GM19324 (cell line): Measurements from ENCODE around the gene CAPZA2.

Experiments used
- ATAC-seq: cut with Tn5 transposase; IDR thresholded peaks from one replicate; pipeline ENCODE4 v1.9.1; 2021; ENCODE audit warnings: mild to moderate bottlenecking, moderate library complexity; ENCODE audit not compliant: unreplicated experiment, low FRiP score

CAPZA2 gene

DNA sequence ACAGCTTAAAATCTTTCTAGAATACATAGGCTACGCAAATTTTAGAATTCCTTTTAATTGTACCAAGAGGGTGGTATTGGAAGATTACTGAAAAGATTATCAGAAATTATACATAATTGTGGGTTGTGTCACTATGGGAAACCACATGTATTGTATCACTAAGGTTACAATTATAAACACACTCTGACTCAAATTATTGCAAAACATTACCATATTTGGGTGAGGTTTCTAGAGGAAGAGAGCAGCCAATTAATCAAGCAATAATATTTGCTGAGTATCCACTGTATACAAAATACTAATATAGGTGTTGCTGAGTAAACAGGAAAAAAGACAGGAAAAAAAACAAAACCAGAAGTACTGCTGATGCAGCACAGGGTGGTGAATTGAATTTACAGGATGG lies 3.1 kb upstream of the CAPZA2 start:
- no peak for ATAC-seq

DNA sequence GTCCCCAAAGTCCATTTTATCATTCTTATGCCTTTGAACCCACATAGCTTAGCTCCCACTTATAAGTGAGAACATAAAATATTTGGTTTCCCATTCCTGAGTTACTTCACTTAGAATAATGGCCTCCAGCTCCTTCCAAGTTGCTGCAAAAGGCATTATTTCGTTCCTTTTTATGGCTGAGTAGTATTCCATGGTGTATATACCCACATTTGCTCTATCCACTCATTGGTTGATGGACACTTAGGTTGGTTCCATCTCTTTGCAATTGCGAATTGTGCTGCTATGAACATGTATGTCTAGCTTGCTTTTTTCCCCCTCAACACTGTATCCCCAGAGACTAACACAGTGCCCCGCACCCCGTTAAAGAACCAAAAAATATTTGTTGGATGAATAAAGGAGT lies 670 bp upstream of the CAPZA2 start:
- ATAC-seq = no peak

DNA sequence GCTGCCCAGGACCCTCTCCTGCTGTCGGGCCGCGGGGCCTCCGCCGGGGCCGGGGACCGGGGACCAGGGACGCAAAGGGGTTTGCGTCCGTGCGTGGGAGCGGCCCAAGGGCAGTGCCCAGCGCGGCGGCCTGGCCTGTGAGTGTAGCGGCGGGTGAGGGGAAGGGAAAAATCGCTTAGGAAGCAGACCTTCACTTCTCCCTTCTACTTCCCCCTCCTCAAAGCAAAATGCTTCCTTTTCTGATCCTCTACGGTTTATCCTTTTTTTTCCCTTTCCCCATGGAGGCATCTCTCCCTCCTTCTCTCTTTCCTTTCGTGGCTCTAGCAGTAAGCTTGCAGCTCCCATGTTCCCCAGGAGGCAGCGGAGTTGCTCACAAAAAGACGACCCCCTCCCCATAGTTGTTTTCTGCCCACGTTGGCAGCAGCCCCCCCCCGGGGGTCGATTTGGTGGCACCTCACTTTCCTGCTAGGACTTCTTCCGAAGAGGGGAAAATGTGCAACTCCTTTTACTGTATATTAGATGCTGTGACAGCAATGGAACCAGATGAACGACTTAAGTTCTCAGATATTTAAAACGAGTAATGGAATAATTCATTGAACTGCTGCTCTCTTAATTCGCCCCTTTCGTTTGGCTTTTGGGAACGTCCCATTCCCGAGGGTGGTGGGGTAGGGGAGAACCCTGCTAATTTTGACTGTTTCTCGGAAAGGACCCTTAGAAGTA lies 724 bp downstream of the CAPZA2 start:
- ATAC-seq = no peak

DNA sequence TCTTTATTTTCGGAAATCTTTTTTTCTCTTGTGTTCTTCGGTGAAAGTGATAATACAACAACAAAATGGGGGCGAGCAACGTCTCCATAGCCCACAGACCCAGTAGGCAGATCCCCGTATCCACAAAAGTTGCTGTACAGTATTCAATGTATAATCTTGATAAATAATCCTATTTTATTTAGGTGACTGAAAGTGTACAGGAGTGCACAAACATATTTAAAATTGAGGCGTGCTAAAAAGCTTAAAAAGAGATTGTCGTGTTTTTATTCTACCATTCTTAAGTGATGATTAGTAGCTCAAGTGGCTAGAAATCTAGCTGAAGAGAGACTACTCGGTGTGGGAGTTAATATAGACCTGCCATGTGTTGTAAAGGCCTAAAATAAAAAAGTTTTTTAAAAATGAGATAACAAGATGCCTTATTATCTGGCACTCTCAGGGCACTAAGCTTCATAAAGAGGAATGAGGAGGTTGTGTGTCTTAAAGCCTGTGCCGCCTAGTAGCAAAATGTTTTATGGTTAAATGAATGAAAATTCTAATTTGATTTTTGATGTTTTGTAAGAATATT lies 1.6 kb downstream of the CAPZA2 start:
- ATAC-seq = no peak

DNA sequence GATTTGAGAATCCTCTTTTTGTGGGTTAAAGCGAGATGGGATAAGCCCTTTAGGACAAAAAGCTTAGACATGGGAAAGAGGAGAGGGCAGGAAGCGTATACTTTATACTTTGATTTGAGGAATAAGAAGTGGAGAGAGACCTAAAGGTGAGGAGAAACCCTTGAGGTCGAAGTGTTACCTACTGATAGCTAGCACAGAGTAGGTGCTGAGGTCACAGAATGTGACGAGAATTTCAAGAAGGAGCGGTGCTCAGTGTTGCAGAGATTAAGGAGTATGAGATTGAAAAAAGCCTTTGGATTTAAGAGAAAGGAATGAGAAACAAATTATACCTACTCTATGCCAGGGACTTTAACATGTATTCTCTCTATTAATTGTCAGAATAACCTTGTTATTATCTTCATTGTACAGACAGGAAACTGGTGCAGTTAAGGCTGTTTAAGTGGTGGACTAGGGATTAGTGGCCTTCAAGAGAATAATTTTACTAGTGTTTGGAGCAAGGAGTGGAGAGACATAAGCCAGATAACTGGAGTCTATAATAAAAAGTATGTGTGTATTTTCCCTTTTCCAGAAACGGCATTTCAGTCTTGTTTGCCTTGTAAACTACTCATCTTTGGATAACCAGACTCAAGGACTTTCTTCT lies 8.8 kb downstream of the CAPZA2 start:
- ATAC-seq = no peak

DNA sequence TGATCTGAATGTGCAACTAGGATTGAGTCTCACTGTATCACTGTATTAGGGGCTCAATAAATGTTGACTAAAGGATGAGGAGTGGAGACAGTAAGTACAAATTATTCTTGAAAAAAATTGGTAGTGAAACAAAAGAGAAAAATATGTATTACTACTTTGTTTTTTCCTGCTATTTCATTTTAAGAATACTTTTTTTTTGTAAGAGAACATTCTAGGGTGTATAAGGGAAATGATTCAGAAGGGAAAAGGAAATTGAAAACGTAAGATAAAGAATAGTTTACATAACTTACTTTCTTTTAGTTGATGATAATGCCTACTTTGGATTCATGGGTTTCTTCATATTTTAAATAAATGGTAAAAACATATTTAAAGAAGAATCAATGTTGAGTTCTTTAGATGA lies 9.6 kb downstream of the CAPZA2 start:
- no peak for ATAC-seq

DNA sequence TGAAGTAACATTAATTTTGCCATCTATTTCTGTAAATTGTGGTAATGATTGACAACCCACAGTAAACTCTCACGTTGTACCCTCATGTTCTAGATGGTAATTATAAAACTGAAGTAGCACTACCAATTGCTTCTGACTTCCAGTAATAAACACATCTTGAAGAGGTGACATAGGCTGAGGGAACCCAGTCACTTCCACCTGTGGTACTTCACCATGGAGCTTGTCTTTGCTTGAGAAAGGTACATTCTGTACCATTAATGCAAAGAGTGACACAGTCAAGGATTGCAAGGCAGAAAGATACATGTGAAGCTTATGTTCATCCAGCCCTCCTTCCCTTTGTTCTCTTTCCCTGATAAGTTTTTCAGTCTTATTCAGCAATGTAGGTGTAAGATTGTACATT lies 11.2 kb downstream of the CAPZA2 start:
- ATAC-seq = no peak

DNA sequence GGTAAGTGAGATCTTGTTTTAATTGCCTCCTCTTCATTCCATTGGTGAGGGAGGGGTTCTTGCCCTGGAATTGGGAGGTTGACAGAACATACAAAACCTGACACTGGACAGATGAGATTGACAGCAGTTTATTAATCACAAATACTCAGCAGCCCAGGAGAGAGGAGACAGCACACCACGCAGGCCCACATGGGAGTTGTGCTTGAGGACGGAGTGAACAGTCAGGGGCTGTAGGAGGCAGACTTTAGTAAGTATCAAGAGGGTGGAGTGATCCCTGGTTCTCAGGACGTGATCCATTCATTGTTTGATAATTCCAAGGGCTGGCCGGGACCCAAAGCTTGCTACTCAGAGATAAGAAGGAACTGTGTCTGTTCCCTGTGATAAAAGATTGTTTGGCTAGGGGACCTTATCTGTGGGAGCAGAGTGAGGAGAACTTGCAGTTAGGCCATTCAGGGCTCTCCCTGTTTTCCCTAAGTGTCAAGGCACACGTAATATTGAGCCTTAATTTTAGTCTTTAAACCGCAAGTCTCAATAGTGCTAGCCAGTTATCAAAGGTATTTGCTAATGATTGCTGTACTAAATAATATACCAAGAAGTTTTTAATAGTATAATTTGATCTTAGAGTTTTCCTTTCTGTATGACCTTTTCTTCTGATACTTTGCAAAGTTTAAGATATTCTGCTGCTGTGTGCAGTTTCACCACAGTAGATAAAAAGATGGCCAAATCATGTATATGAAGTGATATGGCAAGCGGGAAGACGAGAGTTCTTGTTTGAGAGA lies 14.5 kb downstream of the CAPZA2 start:
- ATAC-seq = no peak

DNA sequence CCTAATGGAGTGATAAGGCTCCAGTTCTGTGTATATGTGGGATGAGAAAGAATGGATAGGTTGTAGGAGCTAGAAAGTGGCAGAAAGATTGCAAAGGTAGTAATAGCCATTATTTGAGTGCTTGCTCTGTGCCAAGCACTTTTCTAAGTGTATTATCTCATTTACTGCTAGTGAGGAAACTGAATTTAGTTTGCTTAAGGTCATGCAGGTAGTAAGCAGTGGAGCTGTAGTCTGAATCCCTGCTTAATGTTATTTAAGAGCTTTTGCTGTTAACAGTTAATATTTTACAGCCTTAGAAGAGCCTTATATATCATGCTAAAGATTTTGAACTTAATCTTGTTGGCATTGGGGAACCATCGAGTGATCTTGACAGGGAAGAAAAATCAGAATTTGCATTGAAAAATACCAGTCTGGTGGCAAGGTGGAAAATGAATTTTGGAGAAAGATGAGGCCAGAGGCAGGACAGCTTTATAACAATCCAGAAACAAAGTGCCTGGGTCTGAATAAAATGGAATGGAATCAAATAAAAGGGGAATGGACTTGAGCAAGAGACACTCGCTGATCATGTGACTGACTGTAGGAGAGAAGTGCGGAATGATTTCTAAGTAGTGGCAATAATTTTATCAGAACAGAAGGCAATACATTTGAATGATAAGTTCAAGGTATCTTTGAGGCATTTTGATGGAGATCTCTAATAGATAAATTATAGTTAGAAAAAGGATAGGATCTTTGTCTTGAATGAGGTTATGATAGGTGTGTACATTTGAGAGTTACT lies 15.2 kb downstream of the CAPZA2 start:
- no peak for ATAC-seq

DNA sequence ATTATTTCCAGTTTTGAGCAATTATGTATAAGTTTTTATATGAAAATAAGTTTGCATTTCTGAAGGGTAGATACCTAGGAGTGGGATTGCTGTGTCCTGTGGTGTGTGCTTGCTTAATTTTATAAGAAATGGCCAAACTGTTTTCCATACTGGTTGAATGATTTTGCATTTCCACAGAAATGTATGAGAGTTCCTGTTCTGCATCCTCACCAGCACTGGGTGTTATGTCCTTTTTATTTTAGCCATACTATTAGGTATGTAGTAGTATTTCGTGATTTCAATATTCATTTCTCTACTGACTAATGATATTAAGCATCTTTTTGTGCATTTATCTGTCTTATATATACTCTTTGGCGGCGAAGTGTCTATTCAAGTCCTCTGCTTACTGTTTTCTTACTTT lies 22.3 kb downstream of the CAPZA2 start:
- no peak for ATAC-seq

DNA sequence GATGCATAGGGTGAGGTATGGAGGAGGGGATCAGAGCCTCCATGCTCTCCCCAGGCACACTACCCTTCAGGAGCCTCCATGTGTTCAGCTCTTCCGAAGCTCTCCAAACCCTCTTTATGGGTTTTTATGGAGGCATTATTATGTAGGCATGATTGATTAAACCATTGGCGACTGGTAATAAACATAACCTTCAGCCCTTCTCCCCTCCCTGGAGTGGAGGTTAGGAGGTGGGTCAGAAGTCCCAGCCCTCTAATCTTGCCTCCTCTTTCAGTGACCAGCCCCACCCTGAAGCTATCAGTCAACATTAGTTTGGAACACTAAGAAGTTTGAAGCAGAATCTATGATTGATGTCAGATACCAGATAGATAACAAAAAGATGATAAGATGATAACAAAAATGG lies 23.3 kb downstream of the CAPZA2 start:
- ATAC-seq = no peak

DNA sequence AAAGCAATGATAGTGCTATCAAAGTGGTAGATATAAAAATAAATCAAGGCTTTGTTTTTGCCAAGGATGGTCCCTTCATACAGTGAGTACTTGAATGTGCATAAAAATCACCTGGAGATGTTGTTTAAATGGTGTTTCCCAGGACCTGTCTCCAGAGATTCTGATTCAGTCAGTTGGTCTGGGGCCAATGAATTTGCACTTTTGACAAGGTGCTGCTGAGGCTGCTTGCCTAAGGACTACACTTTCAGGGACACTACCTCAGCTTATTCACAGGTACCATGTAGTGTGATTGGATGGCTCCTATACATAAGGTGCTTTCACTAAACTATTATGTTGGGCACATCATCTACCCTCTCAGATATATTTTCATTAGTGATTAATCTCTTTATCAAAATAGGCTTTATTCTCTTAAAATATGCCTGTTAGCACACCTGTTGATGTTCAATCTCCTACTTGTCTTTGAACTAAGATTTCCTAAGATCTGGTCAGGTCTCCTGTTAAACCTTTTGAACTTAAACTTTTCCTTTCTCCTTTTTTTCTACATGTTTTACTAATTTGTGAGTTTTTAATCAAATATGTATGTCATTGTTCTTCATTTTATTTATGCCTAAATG lies 24.3 kb downstream of the CAPZA2 start:
- no peak for ATAC-seq

DNA sequence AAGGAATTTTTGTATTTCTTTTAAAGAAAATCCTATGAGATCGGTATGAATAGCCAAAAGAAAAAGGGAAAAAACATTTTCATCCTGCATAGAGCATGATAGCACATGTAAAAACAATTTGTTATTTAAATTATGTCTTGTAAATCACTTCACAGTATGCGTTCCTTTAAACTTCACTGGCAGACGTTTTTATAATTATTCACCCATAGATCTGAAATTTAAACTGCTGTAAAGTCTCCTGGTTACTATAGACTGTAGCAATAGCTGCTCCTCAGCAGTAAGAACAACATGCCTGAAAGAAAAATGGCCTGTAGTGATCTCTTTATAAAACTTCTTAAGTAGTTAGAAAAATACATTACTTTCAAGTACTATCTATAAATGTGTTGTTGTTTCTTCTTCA lies 26.5 kb downstream of the CAPZA2 start:
- ATAC-seq = no peak

DNA sequence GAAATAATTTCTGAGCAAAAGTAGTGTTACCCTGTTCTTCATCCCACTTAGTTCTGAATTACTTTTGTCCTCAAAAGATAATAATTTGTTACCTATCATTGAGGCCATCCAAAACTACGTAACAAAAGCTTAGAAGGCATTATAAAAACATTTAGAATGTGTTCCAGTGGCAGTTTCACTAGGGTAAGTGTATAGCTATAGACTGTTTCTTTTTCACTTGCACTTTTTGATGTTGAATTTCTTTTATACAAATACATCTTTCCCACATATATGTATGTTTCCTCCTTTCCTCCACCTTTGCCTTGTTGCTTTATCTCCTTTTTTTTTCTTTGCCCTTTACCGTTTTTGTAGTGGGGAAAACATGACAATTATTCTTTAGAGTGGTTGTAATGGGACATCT lies 33.5 kb downstream of the CAPZA2 start:
- no peak for ATAC-seq

DNA sequence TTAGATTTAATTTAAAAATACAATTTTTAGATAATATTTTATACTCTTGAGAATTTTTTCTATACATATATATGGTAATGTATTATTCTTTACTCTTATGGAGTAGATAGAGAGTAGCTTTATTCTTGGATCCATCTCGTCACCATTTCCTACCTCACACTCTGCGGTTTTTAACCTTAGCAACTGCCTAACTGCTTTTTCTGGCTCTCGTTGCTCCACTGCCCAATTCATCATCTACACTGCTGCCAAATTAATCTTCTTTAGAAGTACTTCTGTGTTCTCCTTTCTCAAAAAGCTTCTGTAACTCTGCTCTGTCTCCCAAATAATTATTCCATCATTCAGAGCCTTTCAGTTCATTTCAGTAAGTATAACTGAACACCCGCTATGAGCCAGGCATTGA lies 35.3 kb downstream of the CAPZA2 start:
- no peak for ATAC-seq

DNA sequence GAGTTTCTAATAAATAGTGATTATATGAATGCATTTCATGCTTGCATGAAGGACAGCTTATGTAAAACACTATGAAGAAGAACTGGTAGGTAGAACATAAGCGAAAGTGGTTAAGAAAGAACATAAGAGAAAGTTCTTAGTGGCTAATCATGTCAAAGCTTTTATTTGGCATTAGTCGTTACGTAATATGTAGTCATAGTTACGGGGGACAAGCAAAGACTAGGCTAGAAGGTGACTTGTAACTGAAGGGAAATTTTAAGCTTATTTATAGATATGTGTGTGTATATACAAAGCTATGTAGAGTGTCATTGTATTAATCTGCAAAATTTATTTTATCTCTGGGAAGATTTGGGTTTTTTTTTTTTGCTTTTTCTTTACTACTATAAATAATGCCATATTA lies 36.9 kb downstream of the CAPZA2 start:
- no peak for ATAC-seq

DNA sequence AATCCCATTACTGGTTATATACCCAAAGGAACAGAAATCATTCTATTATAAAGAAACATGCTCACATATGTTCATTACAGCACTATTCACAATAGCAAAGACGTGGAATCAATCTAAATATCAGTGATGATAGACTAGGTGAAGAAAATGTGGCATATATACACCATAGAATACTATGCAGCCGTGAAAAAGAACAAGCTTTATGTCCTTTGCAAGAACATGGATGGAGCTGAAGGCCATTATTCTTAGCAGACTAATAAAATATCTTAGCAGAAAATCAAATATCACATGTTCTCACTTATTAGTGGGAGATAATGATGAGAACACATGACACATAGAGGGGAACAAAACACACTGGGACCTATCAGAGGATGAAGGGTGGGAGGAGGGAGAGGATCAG lies 38.8 kb downstream of the CAPZA2 start:
- no peak for ATAC-seq

DNA sequence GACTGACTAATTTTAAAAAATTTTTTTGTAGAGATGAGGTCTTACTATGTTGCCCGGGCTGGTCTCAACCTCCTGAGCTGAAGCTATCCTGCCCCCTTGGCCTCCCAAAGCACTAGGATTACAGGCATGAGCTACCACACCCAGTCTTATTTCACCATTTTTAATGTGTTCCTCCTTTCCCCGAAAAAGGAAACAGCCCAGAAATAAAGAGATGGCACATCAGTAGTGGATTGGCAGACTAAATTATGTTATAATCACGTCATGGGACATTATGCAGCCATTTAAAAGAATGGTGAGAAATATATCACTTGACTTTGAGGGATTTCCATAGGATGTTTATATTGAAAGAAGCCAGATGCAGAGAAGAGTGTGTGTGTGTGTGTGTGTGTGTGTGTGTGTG lies 40.5 kb downstream of the CAPZA2 start:
- no peak for ATAC-seq

DNA sequence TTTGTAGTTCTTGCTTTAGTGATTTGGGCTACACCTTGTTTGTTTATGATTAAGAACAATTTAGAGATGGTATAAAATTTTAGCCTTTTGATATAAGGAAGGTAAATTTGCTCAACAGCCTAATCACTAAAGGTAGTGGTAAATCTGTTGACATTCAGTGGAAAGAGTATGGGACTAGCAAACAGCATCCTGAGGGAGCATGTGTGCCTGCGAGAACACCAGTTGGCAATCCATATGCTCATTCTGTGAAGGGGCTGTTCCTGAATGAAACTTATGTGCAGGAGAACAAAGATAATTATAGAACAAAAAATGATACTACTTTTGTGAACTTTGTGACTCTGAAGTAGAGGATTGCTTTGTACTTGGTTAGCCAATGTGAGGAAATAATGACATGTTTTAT lies 44.0 kb downstream of the CAPZA2 start:
- ATAC-seq = no peak

DNA sequence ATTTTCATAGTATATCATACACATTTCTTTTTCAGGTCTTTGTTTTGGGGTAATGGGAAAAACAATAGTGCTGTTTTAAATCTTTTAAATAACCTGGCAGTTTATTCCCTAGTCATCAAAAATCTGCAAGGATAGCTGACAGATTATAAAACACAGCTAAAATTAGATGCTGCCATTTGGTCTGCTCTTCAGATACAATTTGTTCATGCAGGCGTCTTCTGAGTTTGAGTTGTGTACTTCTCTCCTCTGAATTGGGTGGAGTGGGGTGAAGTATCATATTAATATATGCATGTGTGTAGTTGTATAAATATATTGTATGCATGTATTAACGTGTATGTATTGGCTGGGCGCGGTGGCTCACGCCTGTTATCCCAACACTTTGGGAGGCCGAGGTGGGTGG lies 48.0 kb downstream of the CAPZA2 start:
- no peak for ATAC-seq
